ENCODE measurements around the gene ZNF135.
A peak's percentile ranks its signal among the peaks of the same experiment; 100 is the strongest.

The ZNF135 gene

DNA sequence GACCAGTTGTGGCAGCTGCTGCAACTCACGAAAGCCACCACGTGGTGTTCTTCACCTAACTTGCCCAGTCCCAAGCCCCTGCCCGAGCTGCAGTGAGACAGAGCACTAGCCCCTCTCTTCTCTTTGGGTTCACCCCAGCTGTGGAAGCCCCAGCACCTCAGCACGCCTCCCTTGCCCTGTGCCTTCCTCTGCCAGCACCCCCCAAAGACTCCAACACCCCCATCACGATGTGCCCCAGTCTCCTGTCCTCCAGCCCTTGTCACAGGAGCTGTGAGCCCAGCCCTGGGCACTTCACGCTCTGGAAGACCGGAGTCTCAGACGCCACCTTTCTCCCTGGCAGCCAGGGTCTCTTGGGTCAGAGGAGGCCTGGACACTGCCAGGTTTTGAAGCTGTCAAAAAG, 2.2 kb upstream of the ZNF135 start:
- H3K79me2 ChIP-seq (ENCODE audit: control insufficient read depth, insufficient read depth, low read length) = no peaks in the 10 kb centered on the region
- H2BK5ac ChIP-seq (ENCODE audit: low read length) = no peak overlapping the region
- no peaks in the 10 kb centered on the region for H3K27me3 ChIP-seq (ENCODE audit: insufficient read depth, low read length, poor library complexity)
- no peak overlapping the region for H3K27ac ChIP-seq (ENCODE audit: low read depth, low read length)
- H3K18ac ChIP-seq (ENCODE audit: low read length) = no peak overlapping the region
- H3K4me2 ChIP-seq (ENCODE audit: low read length) = no peak overlapping the region
- no peak for DNase-seq
- H3K23ac ChIP-seq (ENCODE audit: low read length) = no peak overlapping the region
- no peak overlapping the region for H3K9ac ChIP-seq (ENCODE audit: low read length)
- no peak overlapping the region for H3K56ac ChIP-seq (ENCODE audit: low read length)
- WGBS (ENCODE audit: extremely low coverage, insufficient coverage, low lambda C conversion rate) = no CpG with 5 or more reads among the region's 8 CpGs
- H2BK15ac ChIP-seq (replicated peaks; ENCODE audit: low read depth) = no peak overlapping the region
- no peak overlapping the region for H3K4me3 ChIP-seq (ENCODE audit: low read length)
- no peaks in the 10 kb centered on the region for H3K79me1 ChIP-seq (ENCODE audit: low read length)
- H3K36me3 ChIP-seq (ENCODE audit: control insufficient read depth, insufficient read depth, low read length) = no peaks in the 10 kb centered on the region
- no peak overlapping the region for H2AK5ac ChIP-seq (ENCODE audit: low read length)
- no peak overlapping the region for H2BK120ac ChIP-seq (ENCODE audit: low read depth, low read length)
- H4K8ac ChIP-seq (ENCODE audit: low read depth, low read length) = no peak overlapping the region
- no peaks in the 10 kb centered on the region for H3K4me1 ChIP-seq (ENCODE audit: control insufficient read depth, low read depth, low read length)
- no peak overlapping the region for H4K5ac ChIP-seq (ENCODE audit: low read length)
- H3K4ac ChIP-seq (ENCODE audit: low read depth, low read length) = no peak overlapping the region

GRCh38 chr19:58058467-58058866, 615 bp upstream of the ZNF135 start:
- H3K23ac ChIP-seq (ENCODE audit: low read length) = no peak overlapping the region
- H3K36me3 ChIP-seq (ENCODE audit: control insufficient read depth, insufficient read depth, low read length) = no peaks in the 10 kb centered on the region
- H3K4ac ChIP-seq (ENCODE audit: low read depth, low read length) = no peak overlapping the region
- H3K4me3 ChIP-seq (ENCODE audit: low read length) = no peak overlapping the region
- H3K27ac ChIP-seq (ENCODE audit: low read depth, low read length) = no peak overlapping the region
- peak overlapping the region; percentile 5 for H4K5ac ChIP-seq (ENCODE audit: low read length)
- no peaks in the 10 kb centered on the region for H3K79me1 ChIP-seq (ENCODE audit: low read length)
- no peaks in the 10 kb centered on the region for H3K27me3 ChIP-seq (ENCODE audit: insufficient read depth, low read length, poor library complexity)
- no peaks in the 10 kb centered on the region for H3K79me2 ChIP-seq (ENCODE audit: control insufficient read depth, insufficient read depth, low read length)
- no peaks in the 10 kb centered on the region for H3K4me1 ChIP-seq (ENCODE audit: control insufficient read depth, low read depth, low read length)
- H3K4me2 ChIP-seq (ENCODE audit: low read length) = no peak overlapping the region
- no peak overlapping the region for H2BK5ac ChIP-seq (ENCODE audit: low read length)
- DNase-seq = no peak
- no peak overlapping the region for H2AK5ac ChIP-seq (ENCODE audit: low read length)
- no peak overlapping the region for H2BK120ac ChIP-seq (ENCODE audit: low read depth, low read length)
- no CpG with 5 or more reads among the region's 13 CpGs for WGBS (ENCODE audit: extremely low coverage, insufficient coverage, low lambda C conversion rate)
- H3K9ac ChIP-seq (ENCODE audit: low read length) = peak overlapping the region; percentile 64
- no peak overlapping the region for H3K18ac ChIP-seq (ENCODE audit: low read length)
- no peak overlapping the region for H4K8ac ChIP-seq (ENCODE audit: low read depth, low read length)
- peak overlapping the region; percentile 87 for H3K56ac ChIP-seq (ENCODE audit: low read length)
- no peak overlapping the region for H2BK15ac ChIP-seq (replicated peaks; ENCODE audit: low read depth)

- Histone ChIP-seq H3K4me1 (ENCODE audit: control insufficient read depth, low read depth, low read length) (no peaks in the 10 kb centered on the region), H2BK120ac (ENCODE audit: low read depth, low read length) (no peak overlapping the region), H2BK5ac (ENCODE audit: low read length) (no peak overlapping the region), H3K9ac (ENCODE audit: low read length) (peak overlapping the region; percentile 42), H2BK15ac (replicated peaks; ENCODE audit: low read depth) (no peak overlapping the region), H3K79me1 (ENCODE audit: low read length) (no peaks in the 10 kb centered on the region), H3K56ac (ENCODE audit: low read length) (peak overlapping the region; percentile 74), H4K8ac (ENCODE audit: low read depth, low read length) (peak overlapping the region; percentile 82), H3K18ac (ENCODE audit: low read length) (peak overlapping the region; percentile 85), H3K4me2 (ENCODE audit: low read length) (peak overlapping the region; percentile 1), H3K27ac (ENCODE audit: low read depth, low read length) (no peak overlapping the region), H3K23ac (ENCODE audit: low read length) (no peak overlapping the region), H3K4me3 (ENCODE audit: low read length) (no peak overlapping the region), H4K5ac (ENCODE audit: low read length) (no peak overlapping the region), H3K79me2 (ENCODE audit: control insufficient read depth, insufficient read depth, low read length) (no peaks in the 10 kb centered on the region), H3K4ac (ENCODE audit: low read depth, low read length) (peak overlapping the region; percentile 43), H3K36me3 (ENCODE audit: control insufficient read depth, insufficient read depth, low read length) (no peaks in the 10 kb centered on the region), H3K27me3 (ENCODE audit: insufficient read depth, low read length, poor library complexity) (no peaks in the 10 kb centered on the region), H2AK5ac (ENCODE audit: low read length) (no peak overlapping the region)
- no peak for DNase-seq
- no CpG with 5 or more reads among the region's 28 CpGs for WGBS (ENCODE audit: extremely low coverage, insufficient coverage, low lambda C conversion rate)
These were observed 593 bp downstream of the ZNF135 start for GRCh38 chr19:58059671-58060078.

GRCh38 chr19:58060231-58060630, 1.1 kb downstream of the ZNF135 start:
- no CpG with 5 or more reads among the region's 24 CpGs for WGBS (ENCODE audit: extremely low coverage, insufficient coverage, low lambda C conversion rate)
- Histone ChIP-seq H3K4ac (ENCODE audit: low read depth, low read length) (no peak overlapping the region), H3K79me2 (ENCODE audit: control insufficient read depth, insufficient read depth, low read length) (no peaks in the 10 kb centered on the region), H3K9ac (ENCODE audit: low read length) (no peak overlapping the region), H2BK15ac (replicated peaks; ENCODE audit: low read depth) (no peak overlapping the region), H2AK5ac (ENCODE audit: low read length) (no peak overlapping the region), H4K5ac (ENCODE audit: low read length) (no peak overlapping the region), H3K4me2 (ENCODE audit: low read length) (no peak overlapping the region), H3K56ac (ENCODE audit: low read length) (no peak overlapping the region), H3K27me3 (ENCODE audit: insufficient read depth, low read length, poor library complexity) (no peaks in the 10 kb centered on the region), H2BK120ac (ENCODE audit: low read depth, low read length) (no peak overlapping the region), H3K79me1 (ENCODE audit: low read length) (no peaks in the 10 kb centered on the region), H4K8ac (ENCODE audit: low read depth, low read length) (no peak overlapping the region), H2BK5ac (ENCODE audit: low read length) (no peak overlapping the region), H3K4me3 (ENCODE audit: low read length) (no peak overlapping the region), H3K23ac (ENCODE audit: low read length) (no peak overlapping the region), H3K27ac (ENCODE audit: low read depth, low read length) (no peak overlapping the region), H3K4me1 (ENCODE audit: control insufficient read depth, low read depth, low read length) (no peaks in the 10 kb centered on the region), H3K18ac (ENCODE audit: low read length) (no peak overlapping the region), H3K36me3 (ENCODE audit: control insufficient read depth, insufficient read depth, low read length) (no peaks in the 10 kb centered on the region)
- DNase-seq = no peak

DNA sequence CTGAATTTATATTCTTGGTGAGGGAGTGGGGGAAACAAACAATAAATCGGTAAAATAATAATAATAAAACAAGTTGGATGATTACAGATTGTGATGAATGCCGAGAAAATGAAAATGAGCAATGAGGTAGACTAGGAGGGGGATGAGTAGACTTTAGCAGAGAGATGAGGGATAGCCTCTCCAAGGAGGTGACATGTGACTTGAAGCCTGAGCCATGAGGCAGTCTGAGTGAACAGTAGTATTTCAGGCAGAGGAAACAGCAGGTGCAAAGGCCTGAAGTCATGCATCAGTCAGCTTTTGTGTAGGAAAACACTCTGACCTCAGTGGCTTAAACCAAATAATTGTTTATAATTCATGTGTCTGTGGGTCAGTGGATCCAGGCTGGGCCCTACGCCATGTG, 4.6 kb downstream of the ZNF135 start:
- no peak overlapping the region for H3K4me3 ChIP-seq (ENCODE audit: low read length)
- H3K27me3 ChIP-seq (ENCODE audit: insufficient read depth, low read length, poor library complexity) = no peaks in the 10 kb centered on the region
- no peak overlapping the region for H3K18ac ChIP-seq (ENCODE audit: low read length)
- H3K27ac ChIP-seq (ENCODE audit: low read depth, low read length) = no peak overlapping the region
- no peak overlapping the region for H4K8ac ChIP-seq (ENCODE audit: low read depth, low read length)
- no peak for DNase-seq
- H3K4me2 ChIP-seq (ENCODE audit: low read length) = no peak overlapping the region
- H2BK15ac ChIP-seq (replicated peaks; ENCODE audit: low read depth) = no peak overlapping the region
- no peaks in the 10 kb centered on the region for H3K4me1 ChIP-seq (ENCODE audit: control insufficient read depth, low read depth, low read length)
- peaks cover 6% of the 10 kb centered on the region for H3K36me3 ChIP-seq (ENCODE audit: control insufficient read depth, insufficient read depth, low read length)
- no peak overlapping the region for H2AK5ac ChIP-seq (ENCODE audit: low read length)
- no peak overlapping the region for H3K56ac ChIP-seq (ENCODE audit: low read length)
- no peak overlapping the region for H4K5ac ChIP-seq (ENCODE audit: low read length)
- H2BK5ac ChIP-seq (ENCODE audit: low read length) = no peak overlapping the region
- H3K4ac ChIP-seq (ENCODE audit: low read depth, low read length) = no peak overlapping the region
- no peaks in the 10 kb centered on the region for H3K79me2 ChIP-seq (ENCODE audit: control insufficient read depth, insufficient read depth, low read length)
- no peak overlapping the region for H3K9ac ChIP-seq (ENCODE audit: low read length)
- WGBS (ENCODE audit: extremely low coverage, insufficient coverage, low lambda C conversion rate) = no CpG with 5 or more reads among the region's 3 CpGs
- H3K23ac ChIP-seq (ENCODE audit: low read length) = no peak overlapping the region
- no peaks in the 10 kb centered on the region for H3K79me1 ChIP-seq (ENCODE audit: low read length)
- no peak overlapping the region for H2BK120ac ChIP-seq (ENCODE audit: low read depth, low read length)

GRCh38 chr19:58067240-58067912, 8.3 kb downstream of the ZNF135 start:
- peaks cover 6% of the 10 kb centered on the region for H3K36me3 ChIP-seq (ENCODE audit: control insufficient read depth, insufficient read depth, low read length)
- DNase-seq = peak; percentile 49
- no peaks in the 10 kb centered on the region for H3K79me1 ChIP-seq (ENCODE audit: low read length)
- no peak overlapping the region for H3K4ac ChIP-seq (ENCODE audit: low read depth, low read length)
- no CpG with 5 or more reads among the region's 15 CpGs for WGBS (ENCODE audit: extremely low coverage, insufficient coverage, low lambda C conversion rate)
- no peak overlapping the region for H2BK5ac ChIP-seq (ENCODE audit: low read length)
- H2BK15ac ChIP-seq (replicated peaks; ENCODE audit: low read depth) = no peak overlapping the region
- no peak overlapping the region for H3K56ac ChIP-seq (ENCODE audit: low read length)
- no peaks in the 10 kb centered on the region for H3K27me3 ChIP-seq (ENCODE audit: insufficient read depth, low read length, poor library complexity)
- H3K23ac ChIP-seq (ENCODE audit: low read length) = no peak overlapping the region
- no peak overlapping the region for H3K18ac ChIP-seq (ENCODE audit: low read length)
- H4K5ac ChIP-seq (ENCODE audit: low read length) = no peak overlapping the region
- no peak overlapping the region for H3K9ac ChIP-seq (ENCODE audit: low read length)
- no peak overlapping the region for H3K4me3 ChIP-seq (ENCODE audit: low read length)
- H3K79me2 ChIP-seq (ENCODE audit: control insufficient read depth, insufficient read depth, low read length) = no peaks in the 10 kb centered on the region
- H4K8ac ChIP-seq (ENCODE audit: low read depth, low read length) = no peak overlapping the region
- no peak overlapping the region for H2BK120ac ChIP-seq (ENCODE audit: low read depth, low read length)
- no peak overlapping the region for H3K27ac ChIP-seq (ENCODE audit: low read depth, low read length)
- no peak overlapping the region for H3K4me2 ChIP-seq (ENCODE audit: low read length)
- H2AK5ac ChIP-seq (ENCODE audit: low read length) = no peak overlapping the region
- H3K4me1 ChIP-seq (ENCODE audit: control insufficient read depth, low read depth, low read length) = no peaks in the 10 kb centered on the region
